Hematopoietic multipotent progenitor cell treated with erythropoietin and hydrocortisone succinate and interleukin-3 and kit ligand, for 4 days (in vitro differentiated cells): ENCODE measurements around the gene S100A6.
A peak's percentile ranks its signal among the peaks of the same experiment; 100 is the strongest.

Experiments used
- DNase-seq: peaks from one replicate; pipeline ENCODE4 v3.0.0-alpha.2; 2015

S100A6 gene

DNA sequence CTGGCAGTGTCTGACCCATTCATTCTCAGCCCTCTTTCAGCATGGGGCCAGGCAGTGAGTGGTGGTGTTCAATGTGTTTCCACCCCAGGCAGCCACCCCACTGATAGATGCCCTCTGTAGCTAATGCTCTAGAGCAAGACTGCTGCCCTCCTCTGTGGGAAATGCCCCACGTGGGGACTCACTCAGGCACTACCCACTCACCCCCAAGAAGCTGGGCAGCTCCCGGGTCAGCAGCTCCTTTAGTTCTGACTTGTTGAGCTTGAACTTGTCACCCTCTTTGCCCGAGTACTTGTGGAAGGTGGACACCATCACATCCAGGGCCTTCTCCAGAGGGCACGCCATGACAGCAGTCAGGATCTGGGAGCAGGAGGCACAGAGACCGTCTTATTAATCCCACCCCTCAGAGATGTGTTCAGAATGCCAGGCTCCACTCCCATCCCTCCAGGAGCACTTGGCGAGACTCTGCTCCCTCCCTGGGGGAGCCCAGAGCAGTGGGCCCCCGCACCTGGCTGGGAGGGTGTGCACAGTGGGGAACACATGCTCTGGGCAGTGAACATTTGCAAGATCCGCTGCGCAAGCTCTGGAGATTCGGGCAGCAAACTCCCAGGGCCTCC is 8.8 kb upstream of the S100A6 start:
- no peak for DNase-seq

DNA sequence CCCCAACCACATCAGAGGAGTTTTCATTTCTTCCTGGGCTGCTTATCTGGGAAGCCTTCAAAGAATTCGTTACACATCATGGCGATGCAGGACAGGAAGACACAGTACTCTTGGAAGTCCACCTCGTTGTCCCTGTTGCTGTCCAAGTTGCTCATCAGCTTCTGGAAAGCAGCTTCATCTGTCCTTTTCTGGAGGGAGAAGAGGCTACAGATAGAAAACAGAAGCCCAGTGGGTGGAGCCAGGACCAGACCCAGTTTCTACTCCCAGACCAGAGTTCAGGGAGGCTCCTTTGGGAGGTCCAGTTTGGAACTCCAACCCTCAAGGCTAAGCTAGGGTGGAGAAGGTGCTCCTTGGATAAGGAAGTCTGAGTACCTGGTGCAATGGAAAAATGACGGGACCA is 7.9 kb upstream of the S100A6 start:
- DNase-seq, result no peak

GRCh38 chr1:153542956-153543711 is 7.3 kb upstream of the S100A6 start:
- DNase-seq, result no peak

- no peak for DNase-seq
Measured at GRCh38 chr1:153541641-153542590, 6.1 kb upstream of the S100A6 start.

- peak; percentile 79 for DNase-seq
Measured at GRCh38 chr1:153540394-153541361, 4.9 kb upstream of the S100A6 start, which contains the start of gene S100A5. S100A5 (minus strand) TSS chr1:153540934; CDS start chr1:153540191, 743 bp downstream.

DNA sequence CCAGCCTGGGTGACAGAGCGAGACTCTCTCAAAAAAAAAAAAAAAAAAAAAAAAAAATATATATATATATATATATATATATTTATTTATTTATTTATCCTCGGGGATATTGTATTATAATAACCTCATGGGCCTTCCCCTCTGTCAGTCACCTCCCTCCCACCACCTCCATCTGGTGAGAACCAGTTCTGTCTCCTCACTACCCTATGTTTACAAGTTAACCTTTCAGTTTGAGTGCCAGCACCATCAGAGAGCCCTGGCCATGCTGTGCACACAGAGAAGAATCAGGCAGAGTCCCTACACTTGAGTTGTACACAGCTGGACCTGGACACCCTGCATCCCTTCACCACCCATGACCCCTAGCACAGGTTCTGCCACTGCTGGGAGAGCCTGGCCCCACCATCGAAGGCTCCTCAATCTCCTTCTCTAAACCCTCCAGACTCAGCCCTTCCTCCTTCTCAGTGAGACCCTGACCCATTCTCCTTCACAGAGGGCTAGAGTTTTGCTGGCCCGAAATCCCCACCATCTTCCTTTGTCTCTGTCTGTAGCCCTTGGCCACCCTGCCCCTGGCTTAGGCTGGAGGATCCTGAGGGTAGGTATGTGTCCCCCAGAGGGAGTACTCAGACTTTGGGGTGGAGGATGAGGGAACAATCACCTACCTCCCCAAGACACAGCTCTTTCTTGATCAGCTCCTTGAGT is 3.8 kb upstream of the S100A6 start:
- DNase-seq, result no peak

- peak; percentile 46 for DNase-seq
Measured at GRCh38 chr1:153538315-153538821, 2.6 kb upstream of the S100A6 start.

GRCh38 chr1:153537376-153537730 is 1.6 kb upstream of the S100A6 start:
- no peak for DNase-seq

DNA sequence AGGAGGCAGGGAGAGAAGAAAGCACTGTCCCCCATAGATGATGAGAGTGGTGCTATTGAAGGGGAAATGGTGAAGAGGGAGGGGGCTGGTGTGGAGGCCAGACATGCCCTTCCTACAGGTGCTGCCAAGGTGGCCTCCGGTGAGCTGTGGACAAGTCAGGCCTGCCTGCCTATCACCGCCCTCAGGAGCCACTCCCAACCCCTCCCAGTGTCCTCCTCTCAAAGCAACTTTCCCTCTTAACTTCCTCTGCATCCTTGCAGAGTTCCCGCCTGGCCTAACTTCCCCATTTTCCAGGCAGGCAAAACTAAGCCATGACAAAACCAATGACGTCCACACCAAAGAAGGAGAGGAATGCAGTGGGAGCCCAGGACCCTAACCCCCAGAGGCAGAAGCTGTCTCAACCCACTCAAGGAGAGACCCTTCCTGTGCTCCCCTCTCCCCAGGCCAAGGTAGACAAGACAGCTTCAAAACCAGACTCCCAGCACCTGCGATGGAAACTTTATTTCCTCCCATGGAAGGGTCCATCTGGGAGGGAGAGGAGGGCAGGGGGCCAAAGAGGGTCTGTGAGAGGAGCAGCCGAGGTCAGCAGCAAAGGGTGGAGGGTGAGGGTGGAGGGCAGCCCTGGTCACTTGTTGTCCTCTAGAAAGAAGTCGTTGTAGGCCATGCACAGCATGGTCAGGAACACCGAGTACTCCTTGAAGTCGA is 1.0 kb upstream of the S100A6 start:
- no peak for DNase-seq

GRCh38 chr1:153536012-153536670 is 350 bp upstream of the S100A6 start:
- DNase-seq, result peak; percentile 97

- DNase-seq, result no peak
Measured at GRCh38 chr1:153534925-153535241, 908 bp downstream of the S100A6 start.

GRCh38 chr1:153534226-153534924 is 1.4 kb downstream of the S100A6 start:
- DNase-seq, result no peak

DNA sequence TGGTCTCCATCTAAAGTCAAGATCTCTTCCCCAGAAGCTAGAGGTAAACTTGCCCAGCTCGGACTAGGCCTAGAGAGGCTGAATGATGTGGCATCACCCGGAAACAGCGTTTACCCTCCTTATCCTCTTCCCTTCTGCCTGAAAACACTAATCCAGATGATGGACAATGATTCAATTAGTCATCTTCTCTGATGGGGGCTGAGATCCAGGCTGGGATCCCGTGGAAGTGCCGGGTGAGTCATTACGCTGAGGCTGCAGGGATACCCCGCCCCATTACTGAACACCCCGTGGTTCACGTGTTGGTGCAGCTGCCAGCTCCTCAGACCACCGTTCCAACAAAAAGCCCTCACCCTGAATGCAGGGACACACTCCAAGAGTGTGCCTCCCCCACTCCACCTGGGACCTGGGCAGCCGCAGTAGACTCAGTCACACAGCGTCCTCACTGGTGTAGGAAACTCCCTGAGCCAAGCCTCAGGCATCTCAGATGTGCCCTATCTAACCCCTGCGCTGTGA is 2.0 kb downstream of the S100A6 start:
- peak; percentile 41 for DNase-seq

DNA sequence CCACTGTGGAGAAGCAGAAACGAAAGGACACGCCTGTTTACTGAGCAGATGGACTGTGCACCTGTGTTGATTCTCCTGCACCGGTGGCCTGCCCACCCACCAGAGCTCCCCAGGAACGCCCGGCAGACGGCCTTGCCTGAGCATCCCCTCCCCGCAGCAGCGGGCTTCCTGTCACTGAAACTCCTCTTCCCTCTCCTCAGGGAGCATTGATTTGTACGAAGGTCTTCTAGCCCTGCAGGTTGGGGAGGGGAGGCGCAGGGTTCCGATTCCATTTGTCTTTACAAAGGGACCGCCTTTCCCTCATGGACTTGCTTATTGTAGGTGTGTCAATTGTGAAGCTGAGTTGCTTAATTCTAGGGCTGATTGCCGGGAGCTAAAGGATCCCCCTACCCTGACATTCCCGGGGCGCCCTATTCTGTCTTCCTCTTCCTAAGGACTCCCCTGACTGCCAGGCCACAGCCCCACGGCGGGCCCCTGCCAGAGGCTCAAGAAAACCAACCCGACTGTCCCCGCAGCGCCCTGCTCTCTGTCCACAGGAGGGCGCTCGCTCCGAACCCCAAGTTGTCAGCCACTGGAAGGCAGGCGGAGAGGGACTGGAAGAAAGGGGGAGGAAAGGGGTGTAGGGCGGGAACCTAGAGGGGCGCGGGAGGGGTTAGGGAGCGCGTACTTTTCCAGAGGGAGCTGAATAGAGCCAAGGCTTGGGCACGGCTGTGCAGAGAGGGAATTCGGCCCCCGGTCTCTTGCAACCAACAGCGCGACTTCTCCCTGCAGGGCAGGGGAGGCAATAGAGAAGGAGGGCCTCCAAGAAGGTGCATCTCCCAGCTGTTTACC is 2.8 kb downstream of the S100A6 start:
- DNase-seq, result peak; percentile 95

- DNase-seq, result peak; percentile 93
Measured at GRCh38 chr1:153532181-153532580, 3.6 kb downstream of the S100A6 start.

GRCh38 chr1:153531638-153532037 is 4.2 kb downstream of the S100A6 start:
- no peak for DNase-seq

DNA sequence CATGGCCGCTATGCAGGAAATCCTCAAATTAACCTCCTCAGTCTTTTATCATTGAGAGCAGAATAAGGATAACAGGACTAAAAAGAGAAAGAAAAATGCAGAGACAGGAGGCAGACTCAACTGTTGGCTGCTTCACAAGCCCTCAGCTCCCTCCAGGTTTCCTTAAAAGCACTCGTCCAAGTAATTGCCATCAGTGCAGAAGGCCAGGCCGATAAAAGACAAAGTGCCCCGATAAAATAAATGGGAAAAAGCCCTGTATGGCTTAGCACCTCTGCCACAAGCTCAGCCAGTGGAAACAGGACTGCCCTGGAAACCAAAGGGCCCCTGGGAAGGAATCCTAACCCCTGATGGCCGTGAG is 8.1 kb downstream of the S100A6 start:
- DNase-seq, result no peak

- DNase-seq, result no peak
Measured at GRCh38 chr1:153527023-153527682, 8.6 kb downstream of the S100A6 start.
